ENCODE measurements around the gene ACCS.

Gene ACCS

GRCh38 chr11:44025727-44026126 lies 40.3 kb upstream of the ACCS start:
- DNase-seq (ENCODE audit: low read depth): no peak
- H3K4me3 ChIP-seq (ENCODE audit: low read depth, low read length): no peak overlapping the region
- no peak for TF ChIP-seq CTCF (IDR thresholded peaks at IDR 0.05; ENCODE audit: control insufficient read depth, extremely low read depth, insufficient read depth)

- no peak overlapping the region for H3K4me3 ChIP-seq (ENCODE audit: low read depth, low read length)
- no peak for DNase-seq (ENCODE audit: low read depth)
- TF ChIP-seq CTCF (IDR thresholded peaks at IDR 0.05; ENCODE audit: control insufficient read depth, extremely low read depth, insufficient read depth): no peak
These were observed 37.7 kb upstream of the ACCS start for GRCh38 chr11:44028401-44028800.

GRCh38 chr11:44028816-44029506 lies 37.1 kb upstream of the ACCS start:
- no peak for TF ChIP-seq CTCF (IDR thresholded peaks at IDR 0.05; ENCODE audit: control insufficient read depth, extremely low read depth, insufficient read depth)
- H3K4me3 ChIP-seq (ENCODE audit: low read depth, low read length): no peak overlapping the region
- DNase-seq (ENCODE audit: low read depth): no peak

GRCh38 chr11:44029507-44029845 lies 36.6 kb upstream of the ACCS start:
- TF ChIP-seq CTCF (IDR thresholded peaks at IDR 0.05; ENCODE audit: control insufficient read depth, extremely low read depth, insufficient read depth): no peak
- no peak for DNase-seq (ENCODE audit: low read depth)
- H3K4me3 ChIP-seq (ENCODE audit: low read depth, low read length): no peak overlapping the region

- DNase-seq (ENCODE audit: low read depth): no peak
- H3K4me3 ChIP-seq (ENCODE audit: low read depth, low read length): no peak overlapping the region
- TF ChIP-seq CTCF (IDR thresholded peaks at IDR 0.05; ENCODE audit: control insufficient read depth, extremely low read depth, insufficient read depth): no peak
These were observed 35.8 kb upstream of the ACCS start for GRCh38 chr11:44029977-44030911.

- no peak for TF ChIP-seq CTCF (IDR thresholded peaks at IDR 0.05; ENCODE audit: control insufficient read depth, extremely low read depth, insufficient read depth)
- no peak overlapping the region for H3K4me3 ChIP-seq (ENCODE audit: low read depth, low read length)
- no peak for DNase-seq (ENCODE audit: low read depth)
These were observed 35.1 kb upstream of the ACCS start for GRCh38 chr11:44030996-44031395.
